GM18508 (cell line): Measurements from ENCODE around the gene SLC13A3.
"Not testable (repeated sequence)": the region's sequence is repeated elsewhere in the genome, so short reads cannot be mapped to it uniquely, and the experiment has no call there.

ENCODE experiments used
- ATAC-seq: cut with Tn5 transposase; IDR thresholded peaks from one replicate; pipeline ENCODE4 v1.9.1; 2021; ENCODE audit warnings: moderate number of reproducible peaks; ENCODE audit not compliant: insufficient read depth, unreplicated experiment

SLC13A3 gene

GRCh38 chr20:46682063-46682821 lies 31.0 kb upstream of the SLC13A3 start:
- no peak for ATAC-seq

- no peak for ATAC-seq
Measured at GRCh38 chr20:46681032-46681854, 30.0 kb upstream of the SLC13A3 start.

GRCh38 chr20:46680684-46681031 lies 29.4 kb upstream of the SLC13A3 start:
- no peak for ATAC-seq

- ATAC-seq = no peak
Measured at GRCh38 chr20:46678516-46678915, 27.3 kb upstream of the SLC13A3 start.

GRCh38 chr20:46677608-46678007 lies 26.3 kb upstream of the SLC13A3 start:
- ATAC-seq = no peak

GRCh38 chr20:46676649-46677316 lies 25.5 kb upstream of the SLC13A3 start:
- ATAC-seq = not testable (repeated sequence)

- no peak for ATAC-seq
Measured at GRCh38 chr20:46674253-46675083, 23.2 kb upstream of the SLC13A3 start.

- ATAC-seq = no peak
Measured at GRCh38 chr20:46673394-46674252, 22.4 kb upstream of the SLC13A3 start.

- ATAC-seq = no peak
Measured at GRCh38 chr20:46672543-46673148, 21.4 kb upstream of the SLC13A3 start.

GRCh38 chr20:46671866-46672542 lies 20.7 kb upstream of the SLC13A3 start:
- no peak for ATAC-seq

GRCh38 chr20:46670585-46671584 lies 19.6 kb upstream of the SLC13A3 start:
- ATAC-seq = no peak

GRCh38 chr20:46670228-46670584 lies 18.9 kb upstream of the SLC13A3 start:
- no peak for ATAC-seq

- no peak for ATAC-seq
Measured at GRCh38 chr20:46666818-46667515, 15.7 kb upstream of the SLC13A3 start.

GRCh38 chr20:46666306-46666705 lies 15.0 kb upstream of the SLC13A3 start:
- ATAC-seq = no peak

- ATAC-seq = no peak
Measured at GRCh38 chr20:46665602-46666001, 14.3 kb upstream of the SLC13A3 start.

GRCh38 chr20:46663531-46663930 lies 12.3 kb upstream of the SLC13A3 start:
- ATAC-seq = no peak

GRCh38 chr20:46661659-46662058 lies 10.4 kb upstream of the SLC13A3 start:
- no peak for ATAC-seq
